RWPE1 (cell line): ENCODE measurements around the gene STON1.
"Not testable (repeated sequence)": the region's sequence is repeated elsewhere in the genome, so short reads cannot be mapped to it uniquely, and the experiment has no call there.

Experiments
- CTCF ChIA-PET: fragments of 350-600 bp; sonication (Branson Sonifier 250); formaldehyde crosslinking; extraction: SDS; loops from one replicate; lab custom pipeline; 2021; lab: Yijun Ruan, JAX
- POLR2A ChIA-PET: fragments of 400-600 bp; formaldehyde crosslinking; extraction: SDS; loops from one replicate; lab custom pipeline; 2020; ENCODE audit warnings: antibody characterized with exemption; ENCODE audit not compliant: low non-redundant PET; lab: Yijun Ruan, JAX
- DNase-seq: peaks from one replicate; pipeline ENCODE4 v3.0.0; 2012; ENCODE audit warnings: low spot score
- H3K27ac ChIP-seq: fragments of 450-650 bp; 2 replicates; pipeline ENCODE4 v1.5.1; 2017
- CTCF ChIP-seq: fragments of 450-650 bp; conservative IDR thresholded peaks from 2 replicates; pipeline ENCODE4 v1.5.1; 2017; ENCODE audit warnings: low read depth, mild to moderate bottlenecking

The STON1 gene

GRCh38 chr2:48511849-48512470 is 18.0 kb upstream of the STON1 start:
- ChIA-PET POLR2A (no interaction called here), CTCF (interaction anchor here (0.6 kb wide), 1 partner anchor 237 kb away, joined by 3 read pairs; no protein-coding TSS in a partner anchor)
- no peak for DNase-seq
- H3K27ac ChIP-seq = no peak overlapping the region
- TF ChIP-seq CTCF = no peak

- CTCF ChIA-PET = no interaction called here
- no peak for DNase-seq
- H3K27ac ChIP-seq = no peak overlapping the region
- TF ChIP-seq CTCF = no peak
- POLR2A ChIA-PET = no interaction called here
Observed at GRCh38 chr2:48512571-48512970, 17.4 kb upstream of the STON1 start.

DNA sequence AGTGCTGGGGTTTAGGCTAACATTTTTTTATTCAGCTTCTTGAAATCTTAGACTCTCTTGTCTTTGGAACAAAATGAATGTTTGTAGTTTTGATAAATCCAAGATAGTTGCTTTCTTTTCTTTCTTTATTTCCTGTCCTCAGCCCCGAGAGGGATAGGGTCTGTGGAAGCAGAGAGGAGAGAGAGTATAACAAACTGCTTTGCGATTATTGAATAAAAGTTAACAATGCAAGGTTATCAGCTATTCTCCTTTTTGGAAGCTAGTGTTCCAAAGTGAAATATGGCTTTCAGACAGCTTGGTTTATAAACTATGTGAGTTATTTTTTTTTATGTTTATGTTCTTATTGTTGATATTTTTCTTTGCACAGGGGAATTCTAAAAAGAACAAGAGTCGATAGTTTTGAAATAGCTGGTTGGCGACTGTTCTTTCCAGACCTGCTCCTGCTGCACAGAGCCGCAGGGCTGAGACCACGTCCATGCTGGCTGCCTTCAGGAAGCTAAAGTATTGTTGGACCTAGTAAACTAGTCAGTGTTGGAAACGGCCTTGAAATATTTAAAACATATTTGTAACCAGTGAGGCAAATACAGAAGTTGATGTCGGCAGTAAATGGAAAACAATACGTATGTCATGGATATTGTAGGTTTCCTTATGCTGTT is 15.5 kb upstream of the STON1 start:
- H3K27ac ChIP-seq = no peak overlapping the region
- no peak for DNase-seq
- TF ChIP-seq CTCF = no peak
- ChIA-PET POLR2A (no interaction called here), CTCF (interaction anchor here (0.6 kb wide), 2 partner anchors 20 to 673 kb away, joined by 3 to 4 read pairs; no protein-coding TSS in a partner anchor)

DNA sequence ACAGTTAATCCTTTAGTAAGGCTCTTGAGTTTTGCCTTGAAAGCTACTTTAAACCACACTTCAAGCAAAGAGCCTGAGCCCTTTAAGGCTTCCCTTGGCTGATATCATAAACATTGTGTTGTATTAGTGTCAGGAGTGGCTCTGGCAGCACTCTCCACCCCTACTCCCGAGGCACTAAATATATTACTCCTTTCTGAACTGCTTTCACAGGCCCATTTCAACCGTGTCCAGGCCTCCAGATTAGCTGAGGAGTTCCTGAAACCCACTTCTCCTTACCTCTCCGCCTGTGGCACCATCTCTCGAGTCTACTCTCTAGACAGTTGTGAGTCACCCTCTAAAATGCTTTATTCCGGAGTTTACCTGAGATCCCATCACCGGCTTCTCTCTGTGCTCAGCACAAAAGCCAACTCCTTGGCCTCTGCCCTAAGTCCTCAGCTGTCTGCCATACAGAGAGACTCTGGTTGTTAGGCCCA is 14.4 kb upstream of the STON1 start:
- ChIA-PET CTCF (no interaction called here), POLR2A (no interaction called here)
- TF ChIP-seq CTCF = no peak
- H3K27ac ChIP-seq = no peak overlapping the region
- DNase-seq = no peak

- no peak for TF ChIP-seq CTCF
- CTCF ChIA-PET = no interaction called here
- H3K27ac ChIP-seq = no peak overlapping the region
- POLR2A ChIA-PET = no interaction called here
- no peak for DNase-seq
Observed at GRCh38 chr2:48519593-48519992, 10.4 kb upstream of the STON1 start.

DNA sequence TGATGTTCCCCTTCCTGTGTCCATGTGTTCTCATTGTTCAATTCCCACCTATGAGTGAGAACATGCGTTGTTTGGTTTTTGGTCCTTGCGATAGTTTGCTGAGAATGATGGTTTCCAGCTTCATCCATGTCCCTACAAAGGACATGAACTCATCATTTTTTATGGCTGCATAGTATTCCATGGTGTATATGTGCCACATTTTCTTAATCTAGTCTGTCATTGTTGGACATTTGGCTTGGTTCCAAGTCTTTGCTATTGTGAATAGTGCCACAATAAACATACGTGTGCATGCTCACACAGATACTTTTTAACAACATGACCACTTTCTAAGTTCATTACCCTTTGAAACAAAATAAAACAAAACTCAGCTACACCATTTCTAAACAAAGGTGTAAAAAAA is 5.2 kb upstream of the STON1 start:
- CTCF ChIA-PET = interaction anchor here (0.6 to 0.7 kb wide), 2 partner anchors 589 to 830 kb away, joined by 3 to 4 read pairs; no protein-coding TSS in a partner anchor

More for the DNA sequence above, 5.2 kb upstream of the STON1 start:
- H3K27ac ChIP-seq, POLR2A ChIA-PET, DNase-seq: not testable (repeated sequence)
